A673 (cell line): ENCODE data around the gene SLC18B1.

Source experiments
- CTCF ChIP-seq: fragments of 300-800, 200-600 bp; sonication (generic); conservative IDR thresholded peaks from 2 replicates; pipeline ENCODE4 v1.5.1; 2017; ENCODE audit warnings: low read depth, mild to moderate bottlenecking, antibody characterized with exemption, low read length, moderate library complexity, mixed read lengths
- EZH2 ChIP-seq: fragments of 200-600 bp; sonication (generic); IDR thresholded peaks from 2 replicates; pipeline ENCODE4 v1.6.1; 2017; ENCODE audit warnings: borderline replicate concordance, low read depth, mild to moderate bottlenecking, mixed read lengths, antibody characterized with exemption, low read length; ENCODE audit not compliant: poor library complexity, severe bottlenecking

- TF ChIP-seq CTCF (no peak), EZH2 (no peak)
These were observed 3.0 kb downstream of the SLC18B1 start for GRCh38 chr6:132795461-132795860.
